ENCODE data around the gene STXBP2.

STXBP2 gene

GRCh38 chr19:7612282-7613274 lies 24.3 kb upstream of the STXBP2 start:
- no peak for DNase-seq (ENCODE audit: low spot score)

DNA sequence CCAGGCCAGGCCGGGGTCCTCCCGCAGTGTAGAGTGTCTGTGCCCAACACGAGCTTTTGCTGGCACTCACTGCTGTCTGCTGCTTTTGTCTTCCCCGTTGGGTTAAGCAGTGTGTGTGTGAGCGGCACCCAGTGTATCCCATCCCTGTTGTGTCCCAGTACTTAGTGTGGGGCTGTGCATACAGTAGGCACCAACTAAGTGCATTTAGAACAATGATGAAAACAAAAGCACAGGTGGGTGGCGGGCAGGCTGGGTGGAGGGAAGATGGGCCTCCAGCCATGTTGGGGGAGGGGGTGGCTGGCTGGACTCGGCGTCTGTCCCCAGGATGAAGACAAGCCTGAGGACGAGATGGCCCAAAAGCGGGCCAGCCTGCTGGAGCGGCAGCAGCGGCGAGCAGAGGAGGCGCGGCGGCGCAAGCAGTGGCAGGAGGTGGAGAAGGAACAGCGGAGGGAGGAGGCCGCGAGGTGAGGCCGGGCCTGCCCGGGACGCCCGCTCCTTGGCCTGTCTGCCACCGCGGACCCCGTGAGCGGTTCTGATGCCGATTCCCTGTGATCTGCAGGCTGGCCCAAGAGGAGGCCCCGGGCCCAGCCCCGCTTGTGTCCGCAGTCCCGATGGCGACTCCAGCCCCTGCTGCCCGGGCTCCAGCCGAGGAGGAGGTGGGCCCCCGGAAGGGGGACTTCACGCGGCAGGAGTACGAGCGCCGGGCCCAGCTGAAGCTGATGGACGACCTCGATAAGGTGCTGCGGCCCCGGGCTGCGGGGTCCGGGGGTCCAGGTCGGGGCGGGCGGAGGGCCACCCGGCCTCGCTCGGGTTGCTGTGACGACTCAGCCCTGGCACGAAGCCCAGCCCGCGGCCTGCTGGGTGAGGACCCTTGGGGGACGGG lies 21.8 kb upstream of the STXBP2 start:
- DNase-seq (ENCODE audit: low spot score), result no peak

- DNase-seq (ENCODE audit: low spot score), result no peak
Measured at GRCh38 chr19:7617172-7617571, 19.7 kb upstream of the STXBP2 start.

DNA sequence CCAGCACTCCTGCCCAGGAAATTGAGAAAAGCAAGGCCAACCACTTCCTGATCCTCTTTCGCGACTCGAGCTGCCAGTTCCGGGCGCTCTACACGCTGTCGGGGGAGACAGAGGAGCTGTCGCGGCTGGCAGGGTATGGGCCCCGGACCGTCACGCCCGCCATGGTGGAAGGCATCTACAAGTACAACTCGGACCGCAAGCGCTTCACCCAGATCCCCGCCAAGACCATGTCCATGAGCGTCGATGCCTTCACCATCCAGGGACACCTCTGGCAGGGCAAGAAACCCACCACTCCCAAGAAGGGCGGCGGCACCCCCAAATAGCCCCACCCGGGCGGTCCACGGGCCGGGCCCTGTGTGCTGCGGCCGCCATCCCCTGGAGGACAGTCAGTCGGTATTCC lies 19.2 kb upstream of the STXBP2 start:
- no peak for DNase-seq (ENCODE audit: low spot score)

- DNase-seq (ENCODE audit: low spot score), result peak; percentile 47
Measured at GRCh38 chr19:7618348-7618747, 18.6 kb upstream of the STXBP2 start.

DNA sequence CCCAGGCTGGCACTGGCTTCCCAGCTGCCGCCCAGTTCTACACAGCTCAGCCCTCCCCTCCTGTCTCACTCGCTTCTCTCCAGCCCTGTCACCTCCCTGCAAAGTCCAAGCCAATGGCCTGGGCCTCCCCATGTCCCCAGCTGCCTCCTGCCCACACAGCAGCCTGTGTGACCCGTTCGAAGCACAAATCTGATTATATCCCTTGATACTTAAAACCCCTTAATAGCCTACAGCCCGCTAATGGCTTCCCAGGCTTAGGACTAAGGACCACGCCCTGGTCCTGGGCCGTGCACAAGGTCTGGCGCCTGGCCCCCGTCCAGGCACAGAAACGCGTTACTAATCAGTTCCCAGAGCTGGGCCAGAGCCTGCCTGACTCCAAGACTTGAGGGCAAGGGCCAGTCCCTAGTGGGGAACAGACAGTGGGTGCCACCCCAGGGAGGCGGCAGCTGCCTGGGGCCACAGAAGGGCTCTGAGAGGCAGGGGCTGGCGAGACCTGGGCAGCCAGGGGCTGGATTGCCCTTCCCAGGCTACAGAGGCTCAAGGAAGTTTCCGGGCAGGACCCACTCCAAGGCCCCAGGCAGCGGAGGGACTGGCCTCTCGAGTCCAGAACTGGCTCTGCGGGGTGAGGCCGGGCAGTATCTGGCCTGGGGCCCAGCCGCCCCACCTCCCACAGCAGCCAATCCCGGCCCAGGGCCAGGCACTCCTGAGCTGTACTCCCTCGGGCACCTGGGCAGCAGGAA lies 18.0 kb upstream of the STXBP2 start:
- DNase-seq (ENCODE audit: low spot score), result peak; percentile 49

GRCh38 chr19:7619671-7620441 lies 17.1 kb upstream of the STXBP2 start:
- DNase-seq (ENCODE audit: low spot score), result no peak

- no peak for DNase-seq (ENCODE audit: low spot score)
Measured at GRCh38 chr19:7620442-7621412, 16.2 kb upstream of the STXBP2 start.

DNA sequence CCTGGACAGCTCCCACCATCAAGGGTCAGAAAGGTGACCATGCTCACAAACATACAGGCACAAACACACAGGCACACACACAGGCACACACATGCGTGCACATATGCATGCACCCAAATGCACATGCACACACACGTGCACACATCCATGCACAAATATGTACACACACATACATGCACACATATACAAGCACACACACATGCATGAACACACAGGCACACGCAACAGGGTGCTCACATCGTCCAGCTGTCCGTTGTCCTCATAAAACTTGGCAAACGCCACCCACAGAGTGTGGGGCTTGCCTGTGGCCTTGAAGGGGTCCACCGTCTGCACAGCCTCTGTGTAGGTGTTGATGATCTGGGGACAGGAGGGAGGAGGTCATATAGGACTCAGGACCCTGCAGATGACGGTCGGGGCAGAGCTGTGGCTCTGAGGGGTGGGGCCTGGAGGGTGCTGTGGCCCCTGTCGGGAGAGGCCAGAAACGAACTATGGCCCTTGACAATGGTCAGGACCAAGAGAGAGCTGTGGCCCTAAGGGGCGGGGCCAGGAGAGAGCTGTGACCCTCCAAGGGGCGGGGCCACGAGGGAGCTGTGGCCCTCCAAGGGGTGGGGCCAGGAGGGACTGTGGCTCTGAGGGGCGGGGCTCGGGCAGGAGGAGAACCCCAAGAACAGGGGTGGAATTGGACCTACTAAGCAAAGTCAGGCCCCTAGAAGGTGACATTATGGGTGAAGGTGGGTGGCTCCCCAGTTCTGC lies 13.8 kb upstream of the STXBP2 start:
- DNase-seq (ENCODE audit: low spot score), result no peak

GRCh38 chr19:7623725-7624603 lies 12.9 kb upstream of the STXBP2 start:
- DNase-seq (ENCODE audit: low spot score), result no peak

- no peak for DNase-seq (ENCODE audit: low spot score)
Measured at GRCh38 chr19:7624810-7625209, 12.1 kb upstream of the STXBP2 start.

- DNase-seq (ENCODE audit: low spot score), result no peak
Measured at GRCh38 chr19:7625763-7626372, 11.0 kb upstream of the STXBP2 start.

GRCh38 chr19:7627166-7627565 lies 9.7 kb upstream of the STXBP2 start:
- no peak for DNase-seq (ENCODE audit: low spot score)

DNA sequence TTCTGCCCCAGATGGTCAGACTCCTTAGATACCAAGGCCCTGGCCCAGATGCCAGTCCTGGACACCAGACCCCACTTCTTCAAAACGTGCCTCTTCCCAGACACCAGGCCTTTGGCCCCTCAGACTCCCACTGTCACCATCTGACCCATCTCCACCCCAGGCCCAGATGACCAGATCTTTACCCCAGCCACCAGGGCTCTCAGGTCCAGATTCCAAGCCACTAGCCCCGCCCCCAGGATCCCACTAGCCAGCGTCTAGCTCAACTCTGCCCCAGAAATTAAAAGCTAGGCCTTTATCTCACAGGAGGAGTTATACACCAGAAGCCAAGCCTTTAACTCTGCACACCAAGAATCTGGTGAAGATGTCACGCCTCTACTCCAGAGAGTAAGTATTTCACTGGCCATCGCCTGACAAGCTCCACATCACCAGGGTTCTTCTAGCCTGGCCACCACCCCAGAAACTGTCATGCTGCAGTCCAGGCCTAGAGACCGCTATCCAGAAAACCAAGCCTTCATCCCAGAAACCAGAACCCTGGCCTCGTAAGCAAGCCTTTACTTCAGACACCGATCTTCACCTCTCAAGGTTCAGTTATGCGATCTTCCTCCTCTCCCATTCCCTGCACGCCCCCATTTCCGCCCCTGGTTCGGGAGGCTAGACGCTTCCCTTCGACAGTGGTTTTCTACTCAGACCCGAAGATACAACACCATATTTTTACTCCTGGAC lies 8.2 kb upstream of the STXBP2 start:
- DNase-seq (ENCODE audit: low spot score), result no peak

DNA sequence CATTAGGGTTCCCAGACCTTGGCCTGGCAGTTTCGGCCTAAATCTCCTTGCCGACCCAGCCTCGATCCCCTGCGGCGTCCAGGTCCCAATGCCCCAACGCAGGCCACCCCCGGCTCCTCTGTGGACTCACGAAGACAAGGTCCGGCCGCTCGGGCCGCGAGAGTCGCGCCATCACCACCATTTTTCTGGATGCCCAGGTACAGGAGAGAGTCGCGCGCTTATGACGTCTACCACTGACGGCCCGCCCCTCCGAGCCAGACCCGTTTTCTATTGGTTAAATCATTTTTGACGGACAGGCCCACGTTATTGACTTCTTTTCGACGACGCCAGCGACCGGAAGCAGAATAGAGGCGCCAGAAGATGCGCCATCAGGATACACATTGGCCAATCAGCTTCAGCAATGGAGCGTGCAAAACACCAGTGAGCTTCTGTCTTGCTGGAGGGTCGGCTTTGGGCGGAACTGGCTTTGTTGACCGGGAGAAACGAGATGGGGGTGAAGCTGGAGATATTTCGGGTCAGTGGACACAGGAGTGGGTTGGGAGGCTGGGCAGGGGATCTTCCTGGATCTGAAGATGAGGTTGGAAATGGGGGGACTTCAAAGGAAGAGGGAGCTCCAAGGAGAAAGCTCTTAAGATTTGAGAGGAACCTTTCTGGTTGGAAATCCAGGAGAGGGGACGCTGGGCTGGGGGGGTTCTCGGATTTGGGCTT lies 7.4 kb upstream of the STXBP2 start, which contains the start of the genes PET100 and XAB2:
Gene PET100 (plus strand): TSS at position 447 of the 708 bp plus-strand sequence. CDS start 41 bp downstream, at position 488.
Gene XAB2 (minus strand): TSS at position 199 of the 708 bp plus-strand sequence. CDS start 18 bp downstream, at position 181.
- peak; percentile 99 for DNase-seq (ENCODE audit: low spot score)

GRCh38 chr19:7631577-7631976 lies 5.3 kb upstream of the STXBP2 start:
- DNase-seq (ENCODE audit: low spot score), result no peak

Data from kidney tubule cell (primary cell).